ENCODE data around the gene BCORL1.

Gene BCORL1

GRCh38 chrX:130012683-130013082 lies 30.2 kb downstream of the BCORL1 start:
- peak in 1 of 56 donors; percentile 0 for DNase-seq

GRCh38 chrX:130013661-130014060 lies 31.2 kb downstream of the BCORL1 start:
- no peak for DNase-seq

- DNase-seq = no peak
Observed at GRCh38 chrX:130014356-130014755, 31.9 kb downstream of the BCORL1 start.

- DNase-seq = no peak
Observed at GRCh38 chrX:130014770-130015169, 32.3 kb downstream of the BCORL1 start.

GRCh38 chrX:130015181-130015580 lies 32.7 kb downstream of the BCORL1 start:
- DNase-seq = no peak

DNA sequence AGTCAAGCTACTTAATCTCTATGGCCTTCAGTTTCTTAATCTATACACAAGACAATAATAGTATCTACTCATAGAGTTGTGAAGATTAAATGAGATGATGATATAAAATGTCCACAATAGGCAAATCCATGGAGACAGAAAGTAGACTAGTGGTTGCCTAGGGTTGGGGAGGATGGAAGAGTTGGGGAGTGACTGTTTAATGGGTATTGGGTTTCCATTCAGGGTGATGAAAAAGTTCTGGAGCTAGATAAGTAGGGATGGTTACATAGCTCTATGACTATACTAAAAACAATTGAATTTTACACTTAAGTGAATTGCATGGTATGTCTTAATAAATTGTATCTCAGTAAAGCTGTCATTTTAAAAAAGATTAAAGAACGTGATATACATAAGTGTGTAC lies 35.7 kb downstream of the BCORL1 start:
- DNase-seq = no peak

DNA sequence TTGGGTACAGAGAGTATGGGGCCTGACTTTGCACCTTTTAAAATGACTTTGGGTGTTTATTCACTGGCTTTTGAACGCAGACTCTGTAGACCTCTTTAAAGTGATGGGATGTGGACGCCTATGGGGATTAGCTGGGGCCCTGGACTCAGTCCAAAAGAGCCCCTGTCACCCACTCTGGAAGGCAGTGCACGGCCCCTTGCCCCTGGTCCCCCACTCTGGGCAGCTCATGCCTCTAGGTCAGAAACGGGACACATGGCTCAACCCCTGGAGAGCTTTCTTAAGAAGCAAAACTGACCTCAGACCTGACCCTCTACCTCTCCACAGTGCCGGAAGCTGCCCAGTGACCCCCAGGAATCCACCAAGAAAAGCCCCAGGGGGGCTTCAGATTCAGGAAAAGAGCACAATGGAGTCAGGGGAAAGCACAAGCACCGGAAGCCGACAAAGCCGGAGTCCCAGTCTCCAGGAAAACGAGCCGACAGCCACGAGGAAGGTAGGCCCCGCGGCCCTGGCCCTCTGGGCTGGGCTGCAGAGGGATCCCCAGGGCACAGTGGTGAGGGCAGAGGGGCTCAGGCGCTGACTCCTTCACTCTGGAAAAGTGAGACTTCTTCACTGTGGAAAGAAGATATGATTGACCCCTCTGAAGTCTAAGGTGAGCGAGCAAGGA lies 38.4 kb downstream of the BCORL1 start:
- no peak for DNase-seq

DNA sequence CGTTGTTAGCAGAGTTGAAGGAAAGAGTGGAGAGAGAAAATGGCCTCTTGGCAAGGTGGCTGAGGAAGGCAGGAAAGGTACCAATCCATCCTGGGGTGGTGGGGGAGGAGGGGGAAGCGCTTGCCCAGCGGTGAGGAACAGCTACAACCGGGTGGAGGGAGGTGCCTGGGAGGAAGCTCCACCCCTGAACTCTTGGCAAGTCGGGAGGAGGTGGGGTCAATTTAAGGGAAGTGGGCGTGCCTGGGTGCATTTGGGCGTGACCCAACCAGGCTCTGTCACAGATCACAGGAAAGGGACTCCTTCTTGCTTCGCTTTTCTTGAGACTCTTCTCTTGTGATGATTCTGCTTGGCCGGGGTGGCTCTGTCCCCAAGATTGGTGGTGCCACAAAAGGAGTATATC lies 41.7 kb downstream of the BCORL1 start:
- DNase-seq = peak in 16 of 56 donors; percentile 0 to 32 (median 4)

GRCh38 chrX:130025256-130025655 lies 42.8 kb downstream of the BCORL1 start:
- DNase-seq = no peak

DNA sequence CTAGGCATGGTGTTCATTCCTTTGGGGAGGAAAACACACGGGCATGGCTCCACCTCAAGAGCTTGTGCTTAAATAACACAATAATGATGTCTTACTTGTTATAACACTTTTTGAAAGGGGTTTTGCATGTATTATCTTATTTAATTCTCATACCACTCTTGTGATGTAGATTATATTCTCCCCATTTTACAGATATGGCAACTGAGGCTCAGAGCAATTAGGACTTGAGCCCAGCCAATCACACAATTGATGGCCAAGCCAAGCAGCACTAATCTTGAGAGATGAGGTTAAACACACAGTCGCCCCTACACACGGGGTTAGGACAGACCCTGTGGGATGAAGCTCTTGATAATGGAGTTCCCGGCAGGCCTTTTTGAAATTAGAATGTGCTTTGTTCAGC lies 45.1 kb downstream of the BCORL1 start:
- no peak for DNase-seq

- DNase-seq = peak in 13 of 56 donors; percentile 0 to 41 (median 2)
Observed at GRCh38 chrX:130028196-130028595, 45.8 kb downstream of the BCORL1 start.

DNA sequence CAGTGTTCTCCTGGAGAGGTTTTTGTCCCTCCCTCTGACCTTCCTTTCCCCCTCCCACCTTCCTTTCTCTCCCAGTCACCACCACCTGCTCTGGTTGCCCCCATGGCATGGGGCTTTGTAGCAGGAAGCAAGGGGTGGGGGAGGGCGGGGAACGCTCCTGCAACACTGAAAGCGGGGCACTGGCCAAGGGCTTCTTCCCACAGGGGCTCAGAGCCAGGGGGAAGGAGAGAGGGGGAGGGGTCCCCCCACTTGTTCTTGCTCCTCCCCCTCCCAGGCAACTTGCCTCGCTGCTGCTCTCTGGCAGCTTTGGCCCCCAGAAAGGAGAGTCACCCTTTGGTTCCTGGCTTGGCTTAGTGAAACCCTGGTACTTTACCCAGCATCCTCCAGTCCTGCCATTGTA lies 48.4 kb downstream of the BCORL1 start:
- DNase-seq = peak in 19 of 56 donors; percentile 2 to 37 (median 8)

- DNase-seq = no peak
Observed at GRCh38 chrX:130032552-130032951, 50.1 kb downstream of the BCORL1 start.

GRCh38 chrX:130034178-130034577 lies 51.7 kb downstream of the BCORL1 start:
- no peak for DNase-seq

GRCh38 chrX:130039847-130040246 lies 57.4 kb downstream of the BCORL1 start:
- DNase-seq = no peak

GRCh38 chrX:130047416-130047815 lies 65.0 kb downstream of the BCORL1 start:
- DNase-seq = no peak

- DNase-seq = no peak
Observed at GRCh38 chrX:130048686-130049222, 66.3 kb downstream of the BCORL1 start.

DNA sequence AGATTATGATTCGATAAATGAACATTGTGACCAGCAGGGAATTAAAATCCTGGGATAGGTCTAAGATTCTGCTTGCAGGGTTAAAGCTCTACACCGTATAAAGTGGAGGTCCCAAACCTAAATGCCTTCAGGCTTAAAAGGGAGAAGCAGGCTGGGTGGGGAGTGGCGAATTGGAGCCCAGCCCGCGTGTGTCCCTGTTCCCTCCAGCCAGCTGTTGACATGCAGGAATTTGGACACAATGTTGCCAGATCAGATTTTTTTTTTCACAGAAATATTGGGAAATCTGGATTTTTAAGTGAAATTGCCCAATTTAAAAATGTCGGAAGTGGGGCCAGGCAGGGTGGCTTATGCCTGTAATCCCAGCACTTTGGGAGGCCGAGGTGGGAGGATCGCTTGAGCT lies 67.4 kb downstream of the BCORL1 start:
- no peak for DNase-seq

- DNase-seq = no peak
Observed at GRCh38 chrX:130051176-130051845, 68.9 kb downstream of the BCORL1 start.

DNA sequence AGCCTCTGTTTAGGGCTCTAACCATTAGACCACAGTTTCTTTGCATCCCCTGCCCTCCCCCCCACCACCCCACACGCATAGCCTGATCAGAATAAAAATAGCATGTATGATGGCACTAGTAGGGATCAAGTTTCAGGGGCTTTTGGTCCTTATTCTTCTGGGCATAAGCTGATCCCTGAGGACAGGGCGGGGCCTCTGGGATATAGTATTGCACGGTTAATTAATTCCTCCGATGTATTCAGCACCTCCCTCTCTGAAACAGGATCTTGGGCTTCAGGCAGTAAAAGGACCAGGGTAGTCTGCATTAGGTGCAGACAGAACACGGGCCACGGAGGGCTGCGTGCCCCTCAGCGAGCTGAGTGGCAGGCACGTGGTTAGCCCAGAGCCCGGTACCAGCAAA lies 70.8 kb downstream of the BCORL1 start:
- DNase-seq = no peak

GRCh38 chrX:130055103-130055502 lies 72.7 kb downstream of the BCORL1 start:
- no peak for DNase-seq

DNA sequence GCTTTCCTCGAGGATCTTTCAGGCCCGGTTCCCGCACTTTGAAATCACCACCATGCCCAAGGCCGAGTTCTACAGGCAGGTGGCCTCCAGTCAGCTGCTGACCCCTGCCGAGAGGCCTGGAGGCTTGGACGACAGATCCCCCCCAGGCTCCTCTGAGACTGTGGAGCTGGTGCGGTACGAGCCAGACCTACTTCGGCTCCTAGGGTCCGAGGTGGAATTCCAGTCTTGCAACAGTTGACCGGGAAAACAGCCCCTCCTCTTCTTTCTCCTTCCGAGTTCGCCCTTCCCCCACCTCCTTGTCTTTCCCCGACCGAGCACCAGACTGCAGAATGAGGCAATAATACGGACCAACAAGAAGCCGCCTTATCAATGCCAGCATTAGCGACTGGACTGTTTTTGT lies 73.5 kb downstream of the BCORL1 start:
- DNase-seq = no peak

DNA sequence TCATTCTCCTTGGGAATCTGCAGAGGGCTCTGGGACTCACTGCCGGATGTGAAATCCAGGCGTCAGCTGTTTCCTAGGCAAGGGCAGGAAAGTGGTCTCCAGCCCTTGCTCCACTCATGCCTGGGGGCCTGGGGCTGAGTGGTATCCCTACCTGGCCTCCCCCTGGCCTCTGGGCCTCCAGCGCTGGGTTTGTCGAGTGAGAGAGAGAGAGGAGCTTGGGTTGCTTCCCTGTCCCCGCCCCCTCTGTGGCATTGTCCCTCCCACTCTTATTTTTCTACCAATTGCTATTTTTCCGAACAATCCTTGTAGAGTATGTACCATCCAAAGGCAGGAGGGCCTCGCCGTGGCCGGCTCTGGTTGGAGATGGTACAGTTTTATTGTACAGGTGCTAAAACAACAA lies 74.8 kb downstream of the BCORL1 start:
- peak in 1 of 56 donors; percentile 0 for DNase-seq
